NB4 (cell line): Measurements from ENCODE around the gene HLF.

Experiments
- DNase-seq: peaks from one replicate; pipeline ENCODE4 v3.0.0; 2010; ENCODE audit warnings: low read depth
- H3K4me3 ChIP-seq: one replicate; pipeline ENCODE4 v1.5.1; 2011; ENCODE audit warnings: mild to moderate bottlenecking, low read depth, low read length, moderate library complexity
- MAX ChIP-seq: IDR thresholded peaks from 2 replicates; pipeline ENCODE4 v1.6.1; 2011; ENCODE audit warnings: low read depth, low read length
- MYC ChIP-seq: IDR thresholded peaks from 2 replicates; pipeline ENCODE4 v1.6.1; 2011; ENCODE audit warnings: low read depth, low read length
- POLR2A ChIP-seq: IDR thresholded peaks from 2 replicates; pipeline ENCODE4 v1.6.1; 2011; ENCODE audit warnings: mild to moderate bottlenecking; ENCODE audit not compliant: insufficient read length; ENCODE audit errors: extremely low read depth
- TF ChIP-seq, protein P1 (sequence below): IDR thresholded peaks from one replicate; pipeline ENCODE4 v1.5.1; 2012; ENCODE audit warnings: low read depth, low read length

HLF gene

DNA sequence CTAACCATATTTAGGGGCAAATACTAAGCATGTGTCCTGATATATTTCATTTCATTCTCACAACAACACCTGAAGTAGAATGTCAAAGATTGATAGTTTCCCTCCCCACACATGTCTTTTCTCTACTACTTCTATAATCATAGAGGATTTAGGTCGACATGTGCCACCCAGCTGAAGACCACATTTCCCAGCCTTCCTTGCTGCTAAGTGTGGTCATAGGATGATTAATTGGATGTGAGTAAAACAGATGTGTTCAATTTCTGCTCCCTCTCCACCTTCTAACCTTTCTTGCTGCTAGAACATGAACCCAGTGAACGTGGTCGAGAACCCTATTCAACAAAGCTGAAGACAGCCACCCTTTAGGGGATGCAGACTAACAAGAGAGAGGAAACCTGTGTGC, 18.8 kb upstream of the HLF start:
- DNase-seq: no peak
- H3K4me3 ChIP-seq: no peak overlapping the region
- no peak for TF ChIP-seq POLR2A
- no peak for TF ChIP-seq MYC
- TF ChIP-seq MAX: no peak
- TF ChIP-seq, protein P1, sequence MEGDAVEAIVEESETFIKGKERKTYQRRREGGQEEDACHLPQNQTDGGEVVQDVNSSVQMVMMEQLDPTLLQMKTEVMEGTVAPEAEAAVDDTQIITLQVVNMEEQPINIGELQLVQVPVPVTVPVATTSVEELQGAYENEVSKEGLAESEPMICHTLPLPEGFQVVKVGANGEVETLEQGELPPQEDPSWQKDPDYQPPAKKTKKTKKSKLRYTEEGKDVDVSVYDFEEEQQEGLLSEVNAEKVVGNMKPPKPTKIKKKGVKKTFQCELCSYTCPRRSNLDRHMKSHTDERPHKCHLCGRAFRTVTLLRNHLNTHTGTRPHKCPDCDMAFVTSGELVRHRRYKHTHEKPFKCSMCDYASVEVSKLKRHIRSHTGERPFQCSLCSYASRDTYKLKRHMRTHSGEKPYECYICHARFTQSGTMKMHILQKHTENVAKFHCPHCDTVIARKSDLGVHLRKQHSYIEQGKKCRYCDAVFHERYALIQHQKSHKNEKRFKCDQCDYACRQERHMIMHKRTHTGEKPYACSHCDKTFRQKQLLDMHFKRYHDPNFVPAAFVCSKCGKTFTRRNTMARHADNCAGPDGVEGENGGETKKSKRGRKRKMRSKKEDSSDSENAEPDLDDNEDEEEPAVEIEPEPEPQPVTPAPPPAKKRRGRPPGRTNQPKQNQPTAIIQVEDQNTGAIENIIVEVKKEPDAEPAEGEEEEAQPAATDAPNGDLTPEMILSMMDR: no peak

DNA sequence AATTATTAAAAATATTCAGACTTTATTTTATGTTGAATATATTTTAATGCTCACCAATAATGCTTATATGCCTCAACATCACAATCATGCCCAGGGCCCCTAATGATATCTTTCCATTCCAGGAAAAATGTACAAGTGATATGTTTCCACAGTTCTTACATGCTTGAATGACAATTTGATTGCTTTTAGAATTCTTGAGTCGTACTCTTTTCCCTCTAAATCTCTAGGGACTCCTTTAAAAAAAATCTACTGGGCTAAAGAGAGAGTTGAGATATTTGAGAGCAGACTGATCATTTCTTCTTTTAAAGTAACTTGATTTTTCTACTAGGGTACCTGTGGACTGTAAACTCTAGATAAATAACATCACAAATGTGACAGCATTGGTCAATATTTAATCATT, 18.2 kb upstream of the HLF start:
- no peak for DNase-seq
- TF ChIP-seq MYC (no peak), POLR2A (no peak), MAX (no peak)
- TF ChIP-seq, protein P1: no peak

GRCh38 chr17:55248077-55248476, 16.7 kb upstream of the HLF start:
- DNase-seq: no peak
- TF ChIP-seq MAX: no peak
- no peak for TF ChIP-seq MYC
- TF ChIP-seq, protein P1: no peak
- TF ChIP-seq POLR2A: no peak

More for the DNA sequence above, 18.2 kb upstream of the HLF start:
- no peak overlapping the region for H3K4me3 ChIP-seq

DNA sequence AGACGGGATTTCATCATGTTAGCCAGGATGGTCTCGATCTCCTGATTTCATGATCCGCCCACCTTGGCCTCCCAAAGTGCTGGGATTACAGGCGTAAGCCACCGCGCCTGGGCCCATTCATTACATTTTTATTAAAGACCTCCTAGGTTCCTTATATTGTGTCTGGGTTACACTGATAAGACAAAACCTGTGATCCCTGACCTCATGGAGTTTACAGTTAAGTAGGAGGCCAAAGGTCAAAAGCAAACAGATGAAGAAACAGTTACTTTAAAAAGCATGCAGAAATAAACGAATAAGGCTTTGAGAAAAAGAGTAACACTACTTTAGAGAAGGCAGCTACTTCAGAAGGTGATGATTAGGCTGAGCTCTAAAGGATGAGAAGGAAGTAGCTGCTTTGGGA, 14.9 kb upstream of the HLF start:
- H3K4me3 ChIP-seq: no peak overlapping the region
- TF ChIP-seq, protein P1: no peak
- TF ChIP-seq POLR2A (no peak), MYC (no peak), MAX (no peak)

More at GRCh38 chr17:55248077-55248476, 16.7 kb upstream of the HLF start:
- no peak overlapping the region for H3K4me3 ChIP-seq

GRCh38 chr17:55254375-55254774, 10.4 kb upstream of the HLF start:
- TF ChIP-seq, protein P1: no peak
- TF ChIP-seq POLR2A (no peak), MYC (no peak), MAX (no peak)

More for the DNA sequence above, 14.9 kb upstream of the HLF start:
- DNase-seq: no peak

GRCh38 chr17:55258578-55259135, 6.1 kb upstream of the HLF start:
- no peak for TF ChIP-seq MAX
- DNase-seq: no peak
- H3K4me3 ChIP-seq: no peak overlapping the region

More at GRCh38 chr17:55254375-55254774, 10.4 kb upstream of the HLF start:
- no peak overlapping the region for H3K4me3 ChIP-seq
- no peak for DNase-seq
